ENCODE results near the gene TRAPPC3L. TPM values are rescaled to one million over a fixed set of nuclear protein-coding genes. Genes with fewer than 3 reads are reported as not detected.

The TRAPPC3L gene
- not detected in 2 replicates for total RNA-seq (2021; fragmentation: NEBNext Ultra II Directional; extraction: Animal tissue kit (Norgen Biotek cat#: 25700))
- not detected in 2 replicates for polyA plus RNA-seq (2011; rRNA removed)
- not detected for polyA plus RNA-seq (2011; cell fraction: cytosol; rRNA removed)
- not detected for polyA plus RNA-seq (2011; cell fraction: nucleus; rRNA removed)
- polyA plus RNA-seq (2012, experiment 1 of 2), result not detected in 4 replicates
- not detected for polyA plus RNA-seq (2012, experiment 2 of 2)
- not detected for polyA plus RNA-seq (2013, experiment 1 of 2)
- not detected for polyA plus RNA-seq (2013, experiment 2 of 2)
- not detected in 2 replicates for polyA minus RNA-seq (2011; rRNA and poly(A)+ RNA removed)
- not detected for polyA minus RNA-seq (2011; cell fraction: cytosol; rRNA and poly(A)+ RNA removed)
- polyA minus RNA-seq (2011; cell fraction: nucleus; rRNA and poly(A)+ RNA removed), result not detected
- long read RNA-seq, experiment 1, result 0 reads
- long read RNA-seq, experiment 2, result 0 reads

- no peak within 1 kb of the TSS for H4K5ac ChIP-seq (ENCODE audit: insufficient read length, low read depth, low read length)
- H3K18ac ChIP-seq (ENCODE audit: extremely low read depth, low read length), result no peak within 1 kb of the TSS
- no peaks in the 10 kb centered on the region for H3K9me3 ChIP-seq (ENCODE audit: insufficient read depth in 2 of 2, low read depth in 1 of 2, low read length in 1 of 2)
- H2AFZ ChIP-seq (ENCODE audit: low read length), result no peak within 1 kb of the TSS
- 89% methylated on average over 4 of the region's 4 CpGs; no CpG with 5 or more reads in 1 of the 2 experiments for WGBS, 2 experiments (ENCODE audit: extremely low coverage in 1 of 2, insufficient coverage in 1 of 2, insufficient read length in 1 of 2, insufficient replicate concordance in 2 of 2, low coverage in 1 of 2, low lambda C conversion rate in 2 of 2, missing lambda C conversion rate in 1 of 2)
- no peak within 1 kb of the TSS for H4K91ac ChIP-seq (replicated peaks; ENCODE audit: insufficient read length, low read length)
- no peak within 1 kb of the TSS for H2BK5ac ChIP-seq (ENCODE audit: low read depth, low read length)
- no peaks in the 10 kb centered on the region for H3K23me2 ChIP-seq (ENCODE audit: low read depth, low read length)
- no peaks in the 10 kb centered on the region for H3K27me3 ChIP-seq (replicated peaks in 1 of 4; ENCODE audit: control insufficient read depth in 3 of 4, extremely low read depth in 1 of 4, insufficient read depth in 3 of 4, low read length in 3 of 4)
- no peaks in the 10 kb centered on the region for H4K20me1 ChIP-seq (replicated peaks in 1 of 2; ENCODE audit: control insufficient read depth in 1 of 2, insufficient read depth in 2 of 2, low read length in 2 of 2)
- FAIRE-seq (no peak), DNase-seq (ENCODE audit: low read depth in 1 of 2, low spot score in 2 of 2) (no peak)
- H3K36me3 ChIP-seq (ENCODE audit: control insufficient read depth in 2 of 4, insufficient read depth in 4 of 4, low read length in 3 of 4), result no peaks in the 10 kb centered on the region
- no peak within 1 kb of the TSS for H2BK12ac ChIP-seq (ENCODE audit: low read depth, low read length)
- no peaks in the 10 kb centered on the region for H3K79me1 ChIP-seq (ENCODE audit: low read depth, low read length)
- H3K27ac ChIP-seq (ENCODE audit: low read depth, low read length), result no peak within 1 kb of the TSS
- no peak within 1 kb of the TSS for H3K9ac ChIP-seq (replicated peaks in 1 of 4; ENCODE audit: extremely low read depth in 1 of 4, low read depth in 3 of 4, low read length in 3 of 4)
- no peak within 1 kb of the TSS for H2BK20ac ChIP-seq (ENCODE audit: low read length)
- ChIA-PET POLR2A (ENCODE audit: partially characterized antibody) (no interaction called here), CTCF (ENCODE audit: partially characterized antibody) (interaction anchor here (1.0 to 4.7 kb wide), 4 partner anchors 10 to 278 kb away, joined by 3 to 21 read pairs (median 4); no protein-coding TSS in a partner anchor)
- H3K56ac ChIP-seq (replicated peaks; ENCODE audit: insufficient read length, low read depth, low read length), result no peak within 1 kb of the TSS
- H3K79me2 ChIP-seq (ENCODE audit: control insufficient read depth in 1 of 2, insufficient read depth in 2 of 2, low read length in 2 of 2), result no peaks in the 10 kb centered on the region
- no peak within 1 kb of the TSS for H3K4ac ChIP-seq (replicated peaks; ENCODE audit: insufficient read length, low read depth, low read length)
- H2BK15ac ChIP-seq (ENCODE audit: low read length), result no peak within 1 kb of the TSS
- H2AK5ac ChIP-seq (ENCODE audit: low read depth, low read length), result no peak within 1 kb of the TSS
- H3K14ac ChIP-seq (ENCODE audit: insufficient read length), result no peak within 1 kb of the TSS
- no peak within 1 kb of the TSS for H2BK120ac ChIP-seq (replicated peaks; ENCODE audit: low read depth, low read length)
- no peak within 1 kb of the TSS for H3K4me3 ChIP-seq (ENCODE audit: extremely low read depth in 1 of 4, insufficient read depth in 2 of 4, low read depth in 3 of 4, low read length in 4 of 4)
- H3K4me2 ChIP-seq (ENCODE audit: insufficient read depth in 1 of 2, low read depth in 2 of 2, low read length in 2 of 2), result no peak within 1 kb of the TSS
- no peak within 1 kb of the TSS for H3K23ac ChIP-seq (ENCODE audit: insufficient read length)
- H3K4me1 ChIP-seq (replicated peaks in 1 of 4; ENCODE audit: control insufficient read depth in 3 of 4, insufficient read depth in 4 of 4, low read length in 3 of 4), result peaks cover 0 to 3% (median 0%) of the 10 kb centered on the region in 4 experiments; a peak in 1 of 7 replicates
- no peak within 1 kb of the TSS for H4K8ac ChIP-seq (ENCODE audit: extremely low read depth, insufficient read depth, low read length)
- TF ChIP-seq JUN (IDR thresholded peaks at IDR 0.05; ENCODE audit: low read depth, low read length), result no peak
- no peak for TF ChIP-seq BCL11A (IDR thresholded peaks at IDR 0.05; ENCODE audit: low read depth in 2 of 2, low read length in 2 of 2)
- TF ChIP-seq POU5F1 (IDR thresholded peaks at IDR 0.05; ENCODE audit: low read depth, low read length), result no peak
- TF ChIP-seq NANOG (IDR thresholded peaks at IDR 0.05; ENCODE audit: insufficient read depth, low read depth, low read length, poor library complexity, severe bottlenecking), result no peak
- no peak for TF ChIP-seq YY1 (IDR thresholded peaks at IDR 0.05; ENCODE audit: low read depth, low read length)
- TF ChIP-seq ZNF274 (IDR thresholded peaks at IDR 0.05; ENCODE audit: borderline replicate concordance, extremely low read depth, low read length), result no peak
- TF ChIP-seq RNF2 (IDR thresholded peaks at IDR 0.05; ENCODE audit: borderline replicate concordance, low read depth, low read length, missing control alignments, poor library complexity, severe bottlenecking), result no peak
- TF ChIP-seq KDM1A (IDR thresholded peaks at IDR 0.05; ENCODE audit: borderline replicate concordance, low read length), result no peak
- no peak for TF ChIP-seq EZH2 (IDR thresholded peaks at IDR 0.05; ENCODE audit: low read depth, low read length, severe bottlenecking)
- TF ChIP-seq, protein P1, sequence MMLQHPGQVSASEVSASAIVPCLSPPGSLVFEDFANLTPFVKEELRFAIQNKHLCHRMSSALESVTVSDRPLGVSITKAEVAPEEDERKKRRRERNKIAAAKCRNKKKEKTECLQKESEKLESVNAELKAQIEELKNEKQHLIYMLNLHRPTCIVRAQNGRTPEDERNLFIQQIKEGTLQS (IDR thresholded peaks at IDR 0.05; ENCODE audit: insufficient read depth, low read depth, low read length), result no peak
- TF ChIP-seq SP2 (IDR thresholded peaks at IDR 0.05; ENCODE audit: low read length), result no peak
These were observed at the start of gene TRAPPC3L for GRCh38 chr6:116545651-116546050. TRAPPC3L (minus strand) TSS chr6:116545684; CDS start chr6:116545514, 170 bp downstream.

All from H1 (cell line).